Glomerular visceral epithelial cell (primary cell): ENCODE data around the gene FCHSD1.

Source experiments
- DNase-seq: peaks from one replicate; pipeline ENCODE4 v3.0.0-alpha.2; 2016; ENCODE audit errors: extremely low spot score

The FCHSD1 gene

GRCh38 chr5:141672841-141673813 is 21.9 kb upstream of the FCHSD1 start:
- no peak for DNase-seq

- no peak for DNase-seq
Observed at GRCh38 chr5:141672071-141672840, 21.0 kb upstream of the FCHSD1 start.

- DNase-seq: no peak
Observed at GRCh38 chr5:141669520-141669919, 18.3 kb upstream of the FCHSD1 start.

GRCh38 chr5:141668601-141669265 is 17.5 kb upstream of the FCHSD1 start:
- no peak for DNase-seq

- DNase-seq: no peak
Observed at GRCh38 chr5:141665995-141666940, 15.1 kb upstream of the FCHSD1 start.

- DNase-seq: peak; percentile 77
Observed at GRCh38 chr5:141664733-141665461, 13.7 kb upstream of the FCHSD1 start.

- no peak for DNase-seq
Observed at GRCh38 chr5:141663506-141663905, 12.3 kb upstream of the FCHSD1 start.

- DNase-seq: no peak
Observed at GRCh38 chr5:141662028-141662427, 10.8 kb upstream of the FCHSD1 start.

- DNase-seq: peak; percentile 96
Observed at GRCh38 chr5:141657937-141658545, 6.8 kb upstream of the FCHSD1 start.

GRCh38 chr5:141657404-141657803 is 6.2 kb upstream of the FCHSD1 start:
- no peak for DNase-seq

GRCh38 chr5:141656396-141656795 is 5.2 kb upstream of the FCHSD1 start:
- no peak for DNase-seq

GRCh38 chr5:141655020-141655419 is 3.8 kb upstream of the FCHSD1 start:
- DNase-seq: no peak

- peak; percentile 85 for DNase-seq
Observed at GRCh38 chr5:141654298-141654697, 3.1 kb upstream of the FCHSD1 start.

GRCh38 chr5:141651728-141652105 is 499 bp upstream of the FCHSD1 start:
- DNase-seq: no peak

- no peak for DNase-seq
Observed at GRCh38 chr5:141649972-141650371, 1.2 kb downstream of the FCHSD1 start.

GRCh38 chr5:141649056-141649688 is 2.0 kb downstream of the FCHSD1 start:
- no peak for DNase-seq

- DNase-seq: no peak
Observed at GRCh38 chr5:141647851-141648250, 3.4 kb downstream of the FCHSD1 start.

GRCh38 chr5:141647242-141647641 is 4.0 kb downstream of the FCHSD1 start:
- no peak for DNase-seq

- DNase-seq: no peak
Observed at GRCh38 chr5:141646026-141646425, 5.2 kb downstream of the FCHSD1 start.
